Stimulated activated CD4-positive, alpha-beta T cell treated with anti-CD3 and anti-CD28 coated beads, Interleukin-2, amount 100 ng/mL, for 24 hours (primary cell): ENCODE data around the gene RBM34.

Source experiments
- DNase-seq, 2 donors: peaks; one replicate each; pipeline ENCODE4 v3.0.0-alpha.2; 2020

Gene RBM34

GRCh38 chr1:235152235-235152634 is 8.8 kb downstream of the RBM34 start:
- DNase-seq = no peak

GRCh38 chr1:235151033-235151432 is 10.0 kb downstream of the RBM34 start:
- DNase-seq = no peak

GRCh38 chr1:235149824-235150223 is 11.2 kb downstream of the RBM34 start:
- DNase-seq = no peak

- no peak for DNase-seq
These were observed 13.8 kb downstream of the RBM34 start for GRCh38 chr1:235147269-235147668.

- no peak for DNase-seq
These were observed 15.4 kb downstream of the RBM34 start for GRCh38 chr1:235145639-235146038.

- DNase-seq = no peak
These were observed 18.1 kb downstream of the RBM34 start for GRCh38 chr1:235142991-235143390.

GRCh38 chr1:235139315-235139714 is 21.7 kb downstream of the RBM34 start:
- no peak for DNase-seq

GRCh38 chr1:235138821-235139220 is 22.2 kb downstream of the RBM34 start:
- DNase-seq = no peak

- DNase-seq = no peak
These were observed 24.9 kb downstream of the RBM34 start for GRCh38 chr1:235136111-235136510.

GRCh38 chr1:235134171-235134570 is 26.9 kb downstream of the RBM34 start:
- DNase-seq = no peak

GRCh38 chr1:235133086-235133485 is 28.0 kb downstream of the RBM34 start:
- no peak for DNase-seq

GRCh38 chr1:235131961-235132360 is 29.1 kb downstream of the RBM34 start:
- no peak for DNase-seq

GRCh38 chr1:235130766-235131270 is 30.2 kb downstream of the RBM34 start:
- no peak for DNase-seq

GRCh38 chr1:235129774-235130570 is 31.1 kb downstream of the RBM34 start:
- DNase-seq = no peak

GRCh38 chr1:235128456-235129328 is 32.4 kb downstream of the RBM34 start, which contains the start of gene TOMM20:
Gene TOMM20 (minus strand): TSS chr1:235128837. CDS start chr1:235128715, 122 bp downstream.
- DNase-seq = peak; percentile 93

- DNase-seq = peak in 1 of 2 donors; percentile 28
These were observed 33.2 kb downstream of the RBM34 start for GRCh38 chr1:235127732-235128455.

- no peak for DNase-seq
These were observed 33.8 kb downstream of the RBM34 start for GRCh38 chr1:235127203-235127602.

GRCh38 chr1:235124665-235125064 is 36.4 kb downstream of the RBM34 start:
- no peak for DNase-seq

GRCh38 chr1:235124111-235124510 is 36.9 kb downstream of the RBM34 start:
- no peak for DNase-seq

- DNase-seq = no peak
These were observed 38.7 kb downstream of the RBM34 start for GRCh38 chr1:235122348-235122747.

- DNase-seq = no peak
These were observed 47.7 kb downstream of the RBM34 start for GRCh38 chr1:235113183-235113917.
